Tibial artery (tissue), 4 donors: ENCODE measurements around the gene VILL.
"Not testable (repeated sequence)": the region's sequence is repeated elsewhere in the genome, so short reads cannot be mapped to it uniquely, and the experiment has no call there.

Experiments
- DNase-seq, 2 donors: peaks; one replicate each; pipeline ENCODE4 v3.0.0-alpha.2; 2019
- H3K27ac ChIP-seq, 2 donors: fragments of 200-600 bp; sonication (generic) in 1 of 2; 1 replicate in 1 of 2; 2 replicates in 1 of 2; pipeline ENCODE4 v1.5.1; 2018 to 2019; ENCODE audit warnings: mild to moderate bottlenecking in 1 of 2
- H3K27me3 ChIP-seq, 2 donors: fragments of 200-600 bp; sonication (generic) in 1 of 2; one replicate each; pipeline versions ENCODE4 v1.5.1 to v1.6.0; 2016 to 2019
- H3K36me3 ChIP-seq, 3 donors: fragments of 200-600 bp; sonication (generic) in 2 of 3; one replicate each; pipeline ENCODE4 v1.5.1; 2016 to 2019; ENCODE audit warnings: mild to moderate bottlenecking in 2 of 3
- H3K4me1 ChIP-seq, 4 donors: fragments of 200-600 bp; sonication (generic) in 2 of 4; 1 replicate in 3 of 4; 2 replicates in 1 of 4; pipeline ENCODE4 v1.5.1; 2016 to 2019
- H3K4me3 ChIP-seq, 2 donors: fragments of 200-600 bp; sonication (generic) in 1 of 2; 1 replicate in 1 of 2; 2 replicates in 1 of 2; pipeline ENCODE4 v1.5.1; 2018 to 2019; ENCODE audit warnings: mild to moderate bottlenecking in 2 of 2
- H3K9me3 ChIP-seq, 3 donors: fragments of 200-600 bp; sonication (generic) in 1 of 3; one replicate each; pipeline ENCODE4 v1.5.1; 2016 to 2019
- intact Hi-C: fragments of 100-400 bp; cut with DNase I; formaldehyde crosslinking; loops from one replicate; pipeline ENCODE4 v1.15.0; 2023; ENCODE audit warnings: low total_unique reads
- TF ChIP-seq, protein P1 (sequence below), 2 experiments: fragments of 200-600 bp in 1 of 2; fragments of 450-650 bp in 1 of 2; IDR thresholded peaks; one replicate each; pipeline ENCODE4 v1.5.1; 2017 to 2019; ENCODE audit warnings: antibody characterized with exemption in 2 of 2, mild to moderate bottlenecking in 1 of 2, moderate library complexity in 1 of 2

Gene VILL

DNA sequence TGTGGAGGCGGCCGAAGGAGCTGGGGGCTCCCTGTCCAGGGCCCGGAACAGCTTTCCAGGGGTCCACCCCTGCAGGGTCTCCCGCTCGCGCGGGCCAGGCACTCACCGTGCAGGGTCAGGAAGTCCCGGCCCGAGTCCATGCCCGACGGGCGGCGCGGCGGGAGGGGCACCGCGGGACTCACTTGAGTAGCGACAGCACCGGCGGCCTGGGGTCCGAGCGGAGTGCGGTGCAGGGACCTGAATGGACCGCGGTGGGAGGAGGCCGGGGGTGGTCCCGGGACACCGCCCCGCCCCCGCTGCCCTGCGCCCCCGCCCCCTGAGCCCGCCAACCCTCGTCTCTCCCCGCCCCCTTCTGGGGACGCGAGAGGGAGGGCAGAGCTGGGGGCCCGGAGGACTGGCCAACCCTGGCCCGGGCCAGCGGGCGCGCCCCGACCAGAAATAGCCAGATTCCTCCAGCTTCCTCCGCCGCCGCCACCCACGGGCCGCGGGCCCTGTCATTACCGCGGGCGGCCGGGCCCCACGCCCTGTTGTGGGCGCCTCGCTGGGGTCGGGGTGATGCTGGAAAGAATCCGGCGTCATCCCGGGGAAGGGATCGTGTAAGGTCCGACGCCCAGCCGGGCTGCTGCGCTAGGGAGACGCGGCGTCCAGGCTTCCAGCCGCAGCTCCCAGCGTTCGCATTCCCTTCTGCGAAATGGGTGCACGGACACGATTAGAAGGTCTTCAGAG is 39.0 kb downstream of the VILL start, which contains the start of gene PLCD1:
Gene PLCD1 (minus strand): TSS at position 243 of the 726 bp plus-strand sequence. CDS start 103 bp downstream, at position 140.
- H3K36me3 ChIP-seq, result no peaks in the 10 kb centered on the region
- H3K4me3 ChIP-seq, result peak within 1 kb of the TSS; percentile 95 to 98
- H3K27me3 ChIP-seq, result no peaks in the 10 kb centered on the region
- TF ChIP-seq, protein P1, sequence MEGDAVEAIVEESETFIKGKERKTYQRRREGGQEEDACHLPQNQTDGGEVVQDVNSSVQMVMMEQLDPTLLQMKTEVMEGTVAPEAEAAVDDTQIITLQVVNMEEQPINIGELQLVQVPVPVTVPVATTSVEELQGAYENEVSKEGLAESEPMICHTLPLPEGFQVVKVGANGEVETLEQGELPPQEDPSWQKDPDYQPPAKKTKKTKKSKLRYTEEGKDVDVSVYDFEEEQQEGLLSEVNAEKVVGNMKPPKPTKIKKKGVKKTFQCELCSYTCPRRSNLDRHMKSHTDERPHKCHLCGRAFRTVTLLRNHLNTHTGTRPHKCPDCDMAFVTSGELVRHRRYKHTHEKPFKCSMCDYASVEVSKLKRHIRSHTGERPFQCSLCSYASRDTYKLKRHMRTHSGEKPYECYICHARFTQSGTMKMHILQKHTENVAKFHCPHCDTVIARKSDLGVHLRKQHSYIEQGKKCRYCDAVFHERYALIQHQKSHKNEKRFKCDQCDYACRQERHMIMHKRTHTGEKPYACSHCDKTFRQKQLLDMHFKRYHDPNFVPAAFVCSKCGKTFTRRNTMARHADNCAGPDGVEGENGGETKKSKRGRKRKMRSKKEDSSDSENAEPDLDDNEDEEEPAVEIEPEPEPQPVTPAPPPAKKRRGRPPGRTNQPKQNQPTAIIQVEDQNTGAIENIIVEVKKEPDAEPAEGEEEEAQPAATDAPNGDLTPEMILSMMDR (IDR thresholded peaks at IDR 0.05), result no peak
- peak; percentile 91 to 95 for DNase-seq
- peak within 1 kb of the TSS; percentile 86 to 98 for H3K27ac ChIP-seq
- H3K9me3 ChIP-seq, result no peaks in the 10 kb centered on the region
- peaks cover 0 to 62% (median 53%) of the 10 kb centered on the region in 4 donors for H3K4me1 ChIP-seq
- intact Hi-C loops, result loop anchor here (10.0 kb wide), 2 partner anchors 105 to 135 kb away; partner anchors contain the start of genes ACAA1, MYD88 and OXSR1

DNA sequence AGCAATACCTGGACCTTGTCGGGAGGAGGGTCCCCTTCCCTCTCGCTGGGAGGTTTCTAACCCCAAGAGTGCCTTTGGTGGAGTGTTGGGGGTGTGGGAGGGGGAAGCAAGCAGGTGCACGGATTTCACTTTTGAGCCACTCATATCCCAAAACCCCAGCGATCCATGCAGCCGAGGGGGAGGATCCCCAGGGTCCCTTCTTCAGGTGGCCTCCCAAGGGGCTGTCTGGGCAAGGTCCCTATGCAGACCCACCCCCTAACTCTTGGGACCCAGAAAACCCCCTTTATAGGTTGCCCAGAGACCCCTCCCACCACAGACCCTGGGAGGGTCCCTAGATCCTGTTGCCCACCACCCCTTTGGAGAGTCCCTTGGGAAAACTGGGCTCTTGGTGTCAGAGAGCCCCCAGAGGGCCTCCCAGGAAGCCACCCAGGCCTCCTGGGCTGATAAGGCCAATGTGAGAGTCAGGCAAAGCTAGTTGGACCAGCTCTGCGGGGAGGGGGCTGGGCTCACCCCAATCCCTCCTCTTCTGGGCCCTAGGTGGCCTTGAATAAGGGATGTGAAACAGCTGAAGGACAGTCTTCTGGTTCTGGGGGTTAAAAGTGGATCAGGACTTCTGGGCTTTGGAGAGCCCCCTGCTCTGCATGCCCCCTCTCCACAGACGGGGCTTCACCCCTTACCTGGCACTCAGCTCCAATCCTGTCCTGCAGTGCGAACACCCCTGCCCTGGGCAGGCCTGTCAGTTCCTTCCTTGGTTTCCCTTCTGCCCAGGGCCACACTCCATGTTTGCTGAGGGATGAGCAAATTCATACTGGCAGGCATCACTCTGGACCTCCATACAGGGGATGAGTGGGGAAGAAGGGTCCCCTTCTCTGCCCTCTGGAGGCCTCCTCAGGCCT is 39.8 kb downstream of the VILL start:
- no peaks in the 10 kb centered on the region for H3K27me3 ChIP-seq
- H3K9me3 ChIP-seq, result no peaks in the 10 kb centered on the region
- peak in 1 of 2 donors; percentile 68 for DNase-seq
- TF ChIP-seq, protein P1 (IDR thresholded peaks at IDR 0.05), result no peak
- no peaks in the 10 kb centered on the region for H3K36me3 ChIP-seq
- H3K4me3 ChIP-seq, result peak overlapping the region; percentile 95 to 98
- peaks cover 0 to 58% (median 52%) of the 10 kb centered on the region in 4 donors for H3K4me1 ChIP-seq
- H3K27ac ChIP-seq, result peak overlapping the region; percentile 86 to 98
- intact Hi-C loops, result loop anchor here (10.0 kb wide), 2 partner anchors 104 to 134 kb away; partner anchors contain the start of genes ACAA1, MYD88 and OXSR1

DNA sequence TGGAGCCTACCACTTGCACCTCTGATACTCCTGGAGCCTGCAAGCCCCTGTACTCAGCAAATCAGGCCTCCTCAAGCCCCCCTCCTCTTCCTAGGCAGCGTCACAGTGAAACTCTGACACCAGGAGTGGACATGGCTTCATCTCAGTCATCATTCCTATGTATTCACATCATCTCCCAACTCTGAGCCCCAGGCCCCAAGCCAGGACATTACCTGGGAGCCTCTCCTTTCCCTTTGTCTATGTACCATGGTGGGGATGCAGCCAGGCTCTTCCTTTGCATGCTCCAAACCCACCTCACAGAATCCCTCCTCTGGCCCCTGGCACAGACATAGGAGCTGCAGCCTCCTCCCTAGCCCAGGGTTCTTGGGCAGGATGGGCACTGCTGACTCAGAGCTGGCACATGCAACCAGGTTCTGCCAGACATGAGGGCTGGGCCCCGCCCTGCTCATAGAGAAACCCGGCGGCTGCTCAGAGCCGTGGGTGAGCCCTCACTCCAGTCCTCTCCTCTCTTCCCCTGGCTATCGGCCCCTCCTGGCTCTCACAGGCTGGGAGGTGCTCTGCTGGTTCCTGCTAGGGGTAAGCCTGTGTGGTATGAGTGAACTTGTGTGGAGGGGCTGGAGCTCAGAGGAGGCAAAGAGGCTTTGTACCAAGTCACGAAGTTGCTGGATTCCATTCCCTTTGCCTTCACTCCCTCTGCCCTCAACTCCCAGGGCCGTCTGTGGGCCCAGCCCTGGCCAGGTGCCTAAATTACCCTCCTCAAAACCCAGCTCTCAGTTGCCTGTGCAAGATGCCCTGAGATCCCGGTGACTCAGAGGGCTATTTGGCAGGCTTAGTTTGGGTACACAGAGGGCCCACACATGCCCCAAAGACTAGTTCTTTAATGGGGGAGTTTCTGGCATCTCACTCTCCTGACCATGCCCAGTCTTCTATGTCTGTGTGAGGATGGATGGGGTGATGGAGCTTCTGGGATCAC is 40.7 kb downstream of the VILL start:
- H3K27me3 ChIP-seq, result no peaks in the 10 kb centered on the region
- peak overlapping the region; percentile 86 to 98 for H3K27ac ChIP-seq
- TF ChIP-seq, protein P1 (IDR thresholded peaks at IDR 0.05), result no peak
- DNase-seq, result peak; percentile 80 to 93
- H3K4me3 ChIP-seq, result no peak overlapping the region
- H3K36me3 ChIP-seq, result no peaks in the 10 kb centered on the region
- H3K4me1 ChIP-seq, result peaks cover 0 to 49% (median 43%) of the 10 kb centered on the region in 4 donors
- intact Hi-C loops, result loop anchor here (10.0 kb wide), 2 partner anchors 103 to 133 kb away; partner anchors contain the start of genes ACAA1, MYD88 and OXSR1
- no peaks in the 10 kb centered on the region for H3K9me3 ChIP-seq

DNA sequence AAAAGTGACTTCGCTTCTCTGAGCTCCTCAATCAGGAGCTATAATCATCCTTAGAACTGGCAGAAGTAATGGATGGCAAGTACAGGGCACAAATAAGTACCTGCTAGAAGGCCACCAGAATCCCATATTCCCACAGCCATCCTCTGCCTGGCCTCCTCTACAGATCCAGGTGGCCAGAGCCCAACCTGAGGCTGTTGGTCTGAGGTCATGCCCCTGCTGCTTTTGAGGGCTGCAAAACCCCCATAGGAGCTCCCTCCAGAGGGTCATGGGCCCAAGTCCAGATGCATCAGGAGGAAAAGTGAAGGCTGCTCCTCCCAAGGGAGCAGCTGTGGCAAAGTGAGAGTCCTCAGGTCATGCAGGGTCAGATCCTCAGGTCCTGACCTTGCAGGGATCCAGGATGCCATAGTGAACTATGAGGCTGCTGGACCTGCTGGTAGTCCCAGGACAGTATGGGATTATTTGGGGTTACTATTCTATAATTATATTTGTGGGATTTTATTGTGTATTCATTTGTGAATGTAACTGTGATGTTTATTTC is 41.8 kb downstream of the VILL start:
- TF ChIP-seq, protein P1 (IDR thresholded peaks at IDR 0.05), result no peak
- Histone ChIP-seq H3K27me3 (no peaks in the 10 kb centered on the region), H3K4me1 (peaks cover 0 to 42% (median 38%) of the 10 kb centered on the region in 4 donors), H3K9me3 (no peaks in the 10 kb centered on the region), H3K36me3 (no peaks in the 10 kb centered on the region), H3K27ac (peak overlapping the region in 1 of 2 donors; percentile 98), H3K4me3 (no peak overlapping the region)
- DNase-seq, result peak in 1 of 2 donors; percentile 51
- intact Hi-C loops, result loop anchor here (10.0 kb wide), 2 partner anchors 102 to 132 kb away; partner anchors contain the start of genes ACAA1, MYD88 and OXSR1

DNA sequence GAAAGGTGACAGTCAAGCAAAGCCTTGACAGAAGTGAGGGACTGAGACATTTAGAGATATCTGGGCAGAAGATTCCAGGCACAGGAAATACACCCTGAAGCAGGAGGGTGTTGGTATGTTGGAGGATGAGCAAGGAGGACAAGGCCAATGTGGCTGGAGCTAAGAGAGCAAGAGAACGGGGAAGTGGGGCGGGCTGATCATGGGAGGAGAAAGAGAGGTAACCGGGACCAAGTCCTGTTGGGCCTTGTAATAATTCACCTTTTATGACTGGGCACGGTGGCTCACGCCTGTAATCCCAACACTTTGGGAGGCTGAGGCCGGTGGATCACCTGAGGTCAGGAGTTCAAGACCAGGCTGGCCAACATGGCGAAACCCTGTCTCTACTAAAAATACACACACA is 43.0 kb downstream of the VILL start:
- H3K4me3 ChIP-seq, H3K9me3 ChIP-seq, H3K27me3 ChIP-seq, H3K36me3 ChIP-seq, H3K27ac ChIP-seq: not testable (repeated sequence)
- peaks cover 0 to 30% (median 26%) of the 10 kb centered on the region in 4 donors for H3K4me1 ChIP-seq
- peak in 1 of 2 donors; percentile 55 for DNase-seq
- intact Hi-C loops, result loop anchor here (10.0 kb wide), 2 partner anchors 101 to 131 kb away; partner anchors contain the start of genes ACAA1, MYD88 and OXSR1

DNA sequence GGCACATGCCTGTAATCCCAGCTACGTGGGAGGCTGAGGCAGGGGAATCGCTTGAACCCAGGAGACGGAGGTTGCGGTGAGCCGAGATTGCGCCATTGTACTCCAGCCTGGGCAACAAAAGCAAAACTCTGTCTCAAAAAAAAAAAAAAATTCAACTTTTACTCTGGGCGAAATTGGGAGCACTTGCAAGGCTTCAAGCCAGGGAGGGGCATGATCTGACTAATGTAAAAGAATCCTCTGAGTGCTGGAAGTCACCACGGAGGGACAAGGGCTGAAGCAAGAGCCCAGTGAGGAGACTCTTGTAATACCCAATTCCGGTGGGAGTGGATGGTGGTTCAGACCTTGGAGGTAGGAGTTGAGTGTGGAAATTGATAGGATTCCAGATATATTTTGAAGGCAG is 43.7 kb downstream of the VILL start:
- peaks cover 0 to 28% (median 27%) of the 10 kb centered on the region in 4 donors for H3K4me1 ChIP-seq
- H3K9me3 ChIP-seq, H3K27me3 ChIP-seq, DNase-seq, H3K27ac ChIP-seq, H3K36me3 ChIP-seq, H3K4me3 ChIP-seq: not testable (repeated sequence)
- intact Hi-C loops, result loop anchor here (10.0 kb wide), 2 partner anchors 100 to 130 kb away; partner anchors contain the start of genes ACAA1, MYD88 and OXSR1
